OCI-LY3 (cell line): Measurements from ENCODE around the gene PLEKHA6.

Experiments
- EZH2phosphoT487 ChIP-seq: fragments of 200-600 bp; shearing (Covaris generic); IDR thresholded peaks from 2 replicates; pipeline ENCODE4 v1.6.1; 2018; ENCODE audit warnings: antibody characterized with exemption, mixed run types, low read depth
- TF ChIP-seq, protein P1 (sequence below): fragments of 200-600, 300-600 bp; sonication (generic); IDR thresholded peaks from 2 replicates; pipeline ENCODE4 v1.5.1; 2014; ENCODE audit warnings: antibody characterized with exemption, low read length, low read depth

- TF ChIP-seq, protein P1, sequence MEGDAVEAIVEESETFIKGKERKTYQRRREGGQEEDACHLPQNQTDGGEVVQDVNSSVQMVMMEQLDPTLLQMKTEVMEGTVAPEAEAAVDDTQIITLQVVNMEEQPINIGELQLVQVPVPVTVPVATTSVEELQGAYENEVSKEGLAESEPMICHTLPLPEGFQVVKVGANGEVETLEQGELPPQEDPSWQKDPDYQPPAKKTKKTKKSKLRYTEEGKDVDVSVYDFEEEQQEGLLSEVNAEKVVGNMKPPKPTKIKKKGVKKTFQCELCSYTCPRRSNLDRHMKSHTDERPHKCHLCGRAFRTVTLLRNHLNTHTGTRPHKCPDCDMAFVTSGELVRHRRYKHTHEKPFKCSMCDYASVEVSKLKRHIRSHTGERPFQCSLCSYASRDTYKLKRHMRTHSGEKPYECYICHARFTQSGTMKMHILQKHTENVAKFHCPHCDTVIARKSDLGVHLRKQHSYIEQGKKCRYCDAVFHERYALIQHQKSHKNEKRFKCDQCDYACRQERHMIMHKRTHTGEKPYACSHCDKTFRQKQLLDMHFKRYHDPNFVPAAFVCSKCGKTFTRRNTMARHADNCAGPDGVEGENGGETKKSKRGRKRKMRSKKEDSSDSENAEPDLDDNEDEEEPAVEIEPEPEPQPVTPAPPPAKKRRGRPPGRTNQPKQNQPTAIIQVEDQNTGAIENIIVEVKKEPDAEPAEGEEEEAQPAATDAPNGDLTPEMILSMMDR = no peak
- TF ChIP-seq EZH2phosphoT487 = no peak
These were observed 63.2 kb downstream of the PLEKHA6 start for GRCh38 chr1:204296431-204296988.
